H9 (cell line): Measurements from ENCODE around the gene ACOT13. TPM values are rescaled to one million over a fixed set of nuclear protein-coding genes. Genes with fewer than 3 reads are reported as not detected.

ENCODE experiments used
- DNase-seq: peaks from one replicate; pipeline ENCODE4 v3.0.0-alpha.2; 2017
- H2AFZ ChIP-seq: one replicate; pipeline ENCODE4 v1.6.1; 2013; ENCODE audit warnings: mild to moderate bottlenecking, low read length, control low read depth, moderate library complexity
- H2AK5ac ChIP-seq: 2 replicates; pipeline ENCODE4 v1.6.1; 2013; ENCODE audit warnings: low read length, control low read depth, mixed read lengths; ENCODE audit not compliant: insufficient read length
- H2BK120ac ChIP-seq: one replicate; pipeline ENCODE4 v1.6.1; 2013; ENCODE audit warnings: low read depth, mild to moderate bottlenecking, low read length, control low read depth, inconsistent platforms; ENCODE audit not compliant: poor library complexity, severe bottlenecking
- H2BK12ac ChIP-seq: 2 replicates; pipeline ENCODE4 v1.6.1; 2013; ENCODE audit warnings: low read length, control low read depth, mixed read lengths, low read depth; ENCODE audit not compliant: insufficient read length
- H2BK15ac ChIP-seq: 2 replicates; pipeline ENCODE4 v1.6.1; 2013; ENCODE audit warnings: low read depth, low read length, control low read depth
- H2BK20ac ChIP-seq: one replicate; pipeline ENCODE4 v1.6.1; 2013; ENCODE audit warnings: low read depth, mild to moderate bottlenecking, low read length, control low read depth, inconsistent platforms; ENCODE audit not compliant: poor library complexity, severe bottlenecking
- H2BK5ac ChIP-seq: 2 replicates; pipeline ENCODE4 v1.6.1; 2013; ENCODE audit warnings: low read length, control low read depth, mixed read lengths; ENCODE audit not compliant: insufficient read length
- H3K14ac ChIP-seq: 2 replicates; pipeline ENCODE4 v1.6.1; 2013; ENCODE audit warnings: low read length, control low read depth; ENCODE audit not compliant: insufficient read depth
- H3K18ac ChIP-seq: 2 replicates; pipeline ENCODE4 v1.6.1; 2013; ENCODE audit warnings: low read depth, mild to moderate bottlenecking, mixed read lengths, low read length, control low read depth; ENCODE audit not compliant: insufficient read length
- H3K23ac ChIP-seq: 2 replicates; pipeline ENCODE4 v1.6.1; 2013; ENCODE audit warnings: low read length, control low read depth, mixed read lengths, low read depth; ENCODE audit not compliant: insufficient read length
- H3K23me2 ChIP-seq: 2 replicates; pipeline ENCODE4 v1.6.1; 2013; ENCODE audit warnings: low read depth, mild to moderate bottlenecking, mixed read lengths, low read length, control low read depth; ENCODE audit not compliant: insufficient read length, poor library complexity, severe bottlenecking
- H3K27ac ChIP-seq: 2 replicates; pipeline ENCODE4 v1.5.1; 2013; ENCODE audit warnings: low read length, control low read depth, mixed read lengths, low read depth; ENCODE audit not compliant: insufficient read length
- H3K27me3 ChIP-seq: 2 replicates; pipeline ENCODE4 v1.6.1; 2013; ENCODE audit warnings: low read length, control low read depth, inconsistent platforms; ENCODE audit not compliant: insufficient read depth
- H3K4ac ChIP-seq: 2 replicates; pipeline ENCODE4 v1.6.1; 2013; ENCODE audit warnings: low read depth, mild to moderate bottlenecking, control low read depth, inconsistent platforms, low read length, moderate library complexity
- H3K4me1 ChIP-seq: 2 replicates; pipeline ENCODE4 v1.6.1; 2013; ENCODE audit warnings: low read length, control low read depth, inconsistent platforms; ENCODE audit not compliant: insufficient read depth
- H3K4me2 ChIP-seq: 2 replicates; pipeline ENCODE4 v1.6.1; 2013; ENCODE audit warnings: low read length, control low read depth, mixed read lengths; ENCODE audit not compliant: insufficient read length, insufficient read depth
- H3K56ac ChIP-seq: 2 replicates; pipeline ENCODE4 v1.6.1; 2013; ENCODE audit warnings: low read depth, mild to moderate bottlenecking, mixed read lengths, low read length, control low read depth; ENCODE audit not compliant: insufficient read length
- H3K79me1 ChIP-seq: 2 replicates; pipeline ENCODE4 v1.6.1; 2013; ENCODE audit warnings: low read depth, mild to moderate bottlenecking, moderate library complexity, low read length, control low read depth, inconsistent platforms; ENCODE audit not compliant: insufficient read depth, poor library complexity, severe bottlenecking
- H3K79me2 ChIP-seq: 2 replicates; pipeline ENCODE4 v1.6.1; 2013; ENCODE audit warnings: low read length, control low read depth, inconsistent platforms; ENCODE audit not compliant: insufficient read depth
- H3K9ac ChIP-seq: 2 replicates; pipeline ENCODE4 v1.6.1; 2013; ENCODE audit warnings: low read length, control low read depth, mixed read lengths; ENCODE audit not compliant: insufficient read length; ENCODE audit errors: extremely low read depth
- H3K9me3 ChIP-seq: one replicate; pipeline ENCODE4 v1.6.1; 2013; ENCODE audit warnings: low read depth, low read length, inconsistent platforms; ENCODE audit not compliant: control insufficient read depth
- H3T11ph ChIP-seq: one replicate; pipeline ENCODE4 v1.6.1; 2013; ENCODE audit warnings: mild to moderate bottlenecking, low read length, control low read depth, inconsistent platforms
- H4K20me1 ChIP-seq: one replicate; pipeline ENCODE4 v1.6.1; 2013; ENCODE audit not compliant: control insufficient read depth, insufficient read length, insufficient read depth
- H4K5ac ChIP-seq: 2 replicates; pipeline ENCODE4 v1.6.1; 2013; ENCODE audit warnings: low read depth, mild to moderate bottlenecking, mixed read lengths, low read length, control low read depth; ENCODE audit not compliant: insufficient read length
- H4K8ac ChIP-seq: replicated peaks from 2 replicates; pipeline ENCODE4 v1.6.1; 2013; ENCODE audit warnings: low read length, control low read depth, mixed read lengths, low read depth; ENCODE audit not compliant: insufficient read length
- H4K91ac ChIP-seq: 2 replicates; pipeline ENCODE4 v1.6.1; 2013; ENCODE audit warnings: low read depth, mild to moderate bottlenecking, moderate library complexity, mixed read lengths, low read length, control low read depth; ENCODE audit not compliant: insufficient read length
- H3K27ac Mint-ChIP-seq, 3 experiments: 2 replicates in 2 of 3; 3 replicates in 1 of 3; pipeline ENCODE4 v1.8.0; 2020 to 2021; ENCODE audit warnings: mixed read lengths in 3 of 3, mild to moderate bottlenecking in 1 of 3, moderate library complexity in 1 of 3
- H3K27me3 Mint-ChIP-seq: 2 replicates; pipeline ENCODE4 v1.8.0; 2021; ENCODE audit warnings: low read depth, mild to moderate bottlenecking, moderate library complexity, mixed read lengths
- H3K36me3 Mint-ChIP-seq, 3 experiments: 2 replicates in 2 of 3; 3 replicates in 1 of 3; pipeline ENCODE4 v1.8.0; 2020 to 2021; ENCODE audit warnings: low read depth in 3 of 3, mixed read lengths in 3 of 3; ENCODE audit not compliant: insufficient read depth in 1 of 3
- H3K4me1 Mint-ChIP-seq, 2 experiments: 2 replicates each; pipeline ENCODE4 v1.8.0; 2020; ENCODE audit warnings: mixed read lengths in 2 of 2
- H3K4me3 Mint-ChIP-seq, 2 experiments: 2 replicates in 1 of 2; 3 replicates in 1 of 2; pipeline ENCODE4 v1.8.0; 2020 to 2021; ENCODE audit warnings: mild to moderate bottlenecking in 2 of 2, mixed read lengths in 2 of 2, moderate library complexity in 1 of 2
- H3K9me3 Mint-ChIP-seq, 2 experiments: 2 replicates in 1 of 2; 3 replicates in 1 of 2; pipeline ENCODE4 v1.8.0; 2020; ENCODE audit warnings: mild to moderate bottlenecking in 2 of 2, mixed read lengths in 2 of 2, moderate library complexity in 1 of 2
- WGBS: extraction: QIAGEN DNeasy Blood & Tissue Kit; methylation state at CpG from one replicate; pipeline ENCODE4 v1.1.7; 2013; ENCODE audit warnings: missing lambda C conversion rate, low lambda C conversion rate, mixed read lengths; ENCODE audit not compliant: insufficient read length; ENCODE audit errors: extremely low coverage; 5-methylcytosine and 5-hydroxymethylcytosine counted together
- total RNA-seq: library from RNA; stranded (reverse); gene quantifications from 2 replicates; pipeline ENCODE4 v1.2.1, GENCODE V29; 2021
- TF ChIP-seq, protein P1 (sequence below): fragments of 200-600 bp; sonication (generic); conservative IDR thresholded peaks from 3 replicates; pipeline ENCODE4 v1.8.0; 2021; ENCODE audit warnings: antibody characterized with exemption, mild to moderate bottlenecking

ACOT13 gene
- total RNA-seq, 1 experiment from 2014 or later, result 38.0 TPM

GRCh38 chr6:24692415-24692814, 25.5 kb downstream of the ACOT13 start:
- Mint-ChIP-seq H3K9me3 (no peaks in the 10 kb centered on the region), H3K4me1 (no peaks in the 10 kb centered on the region; a peak in 2 of 4 replicates), H3K4me3 (no peak overlapping the region), H3K36me3 (peaks cover under 1 to 3% (median 2%) of the 10 kb centered on the region in 3 experiments; a peak in 5 of 7 replicates), H3K27ac (no peak overlapping the region), H3K27me3 (no peaks in the 10 kb centered on the region)
- no peak overlapping the region for H3K9ac ChIP-seq
- no peak overlapping the region for H3K56ac ChIP-seq
- H2BK15ac ChIP-seq, result no peak overlapping the region
- no peaks in the 10 kb centered on the region for H3K23me2 ChIP-seq
- no peak overlapping the region for H3K4me2 ChIP-seq
- H3K79me2 ChIP-seq, result no peaks in the 10 kb centered on the region
- DNase-seq, result no peak
- H3K4me1 ChIP-seq, result no peaks in the 10 kb centered on the region
- H3K79me1 ChIP-seq, result no peaks in the 10 kb centered on the region
- H2BK20ac ChIP-seq, result no peak overlapping the region
- no peak overlapping the region for H2BK120ac ChIP-seq
- H4K8ac ChIP-seq, result no peak overlapping the region
- H2BK12ac ChIP-seq, result no peak overlapping the region
- no peak overlapping the region for H2AFZ ChIP-seq
- TF ChIP-seq, protein P1, sequence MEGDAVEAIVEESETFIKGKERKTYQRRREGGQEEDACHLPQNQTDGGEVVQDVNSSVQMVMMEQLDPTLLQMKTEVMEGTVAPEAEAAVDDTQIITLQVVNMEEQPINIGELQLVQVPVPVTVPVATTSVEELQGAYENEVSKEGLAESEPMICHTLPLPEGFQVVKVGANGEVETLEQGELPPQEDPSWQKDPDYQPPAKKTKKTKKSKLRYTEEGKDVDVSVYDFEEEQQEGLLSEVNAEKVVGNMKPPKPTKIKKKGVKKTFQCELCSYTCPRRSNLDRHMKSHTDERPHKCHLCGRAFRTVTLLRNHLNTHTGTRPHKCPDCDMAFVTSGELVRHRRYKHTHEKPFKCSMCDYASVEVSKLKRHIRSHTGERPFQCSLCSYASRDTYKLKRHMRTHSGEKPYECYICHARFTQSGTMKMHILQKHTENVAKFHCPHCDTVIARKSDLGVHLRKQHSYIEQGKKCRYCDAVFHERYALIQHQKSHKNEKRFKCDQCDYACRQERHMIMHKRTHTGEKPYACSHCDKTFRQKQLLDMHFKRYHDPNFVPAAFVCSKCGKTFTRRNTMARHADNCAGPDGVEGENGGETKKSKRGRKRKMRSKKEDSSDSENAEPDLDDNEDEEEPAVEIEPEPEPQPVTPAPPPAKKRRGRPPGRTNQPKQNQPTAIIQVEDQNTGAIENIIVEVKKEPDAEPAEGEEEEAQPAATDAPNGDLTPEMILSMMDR, result no peak
- H3K27ac ChIP-seq, result no peak overlapping the region
- no CpG with 5 or more reads among the region's 3 CpGs for WGBS
- H3T11ph ChIP-seq, result no peak overlapping the region
- no peak overlapping the region for H3K4ac ChIP-seq
- no peak overlapping the region for H3K14ac ChIP-seq
- no peak overlapping the region for H3K18ac ChIP-seq
- H4K91ac ChIP-seq, result no peak overlapping the region
- no peaks in the 10 kb centered on the region for H4K20me1 ChIP-seq
- no peak overlapping the region for H4K5ac ChIP-seq
- no peaks in the 10 kb centered on the region for H3K27me3 ChIP-seq
- no peaks in the 10 kb centered on the region for H3K9me3 ChIP-seq
- H3K23ac ChIP-seq, result no peak overlapping the region
- no peak overlapping the region for H2AK5ac ChIP-seq
- no peak overlapping the region for H2BK5ac ChIP-seq
